SJSA1 (cell line): Measurements from ENCODE around the gene PWP1. TPM values are rescaled to one million over a fixed set of nuclear protein-coding genes. Genes with fewer than 3 reads are reported as not detected.

Source experiments
- DNase-seq, 2 experiments: peaks; one replicate each; pipeline ENCODE4 v3.0.0-alpha.2; 2015 to 2020; ENCODE audit warnings: low spot score in 2 of 2, low read depth in 1 of 2
- H3K27ac ChIP-seq: fragments of 250-450 bp; sonication (Bioruptor Pico); 2 replicates; pipeline ENCODE4 v1.5.1; 2020; ENCODE audit warnings: mild to moderate bottlenecking, moderate library complexity
- H3K27me3 ChIP-seq: fragments of 250-450 bp; sonication (Bioruptor Pico); replicated peaks from 2 replicates; pipeline ENCODE4 v1.5.1; 2020; ENCODE audit warnings: mild to moderate bottlenecking, moderate library complexity
- H3K36me3 ChIP-seq: fragments of 250-450 bp; sonication (Bioruptor Pico); 2 replicates; pipeline ENCODE4 v1.5.1; 2020; ENCODE audit warnings: mild to moderate bottlenecking
- H3K4me1 ChIP-seq: fragments of 250-450 bp; sonication (Bioruptor Pico); replicated peaks from 2 replicates; pipeline ENCODE4 v1.6.1; 2021; ENCODE audit warnings: mild to moderate bottlenecking
- H3K4me3 ChIP-seq: fragments of 250-450 bp; sonication (Bioruptor Pico); 2 replicates; pipeline ENCODE4 v1.5.1; 2020; ENCODE audit warnings: mild to moderate bottlenecking
- H3K9me3 ChIP-seq: fragments of 250-450 bp; sonication (Bioruptor Pico); replicated peaks from 2 replicates; pipeline ENCODE4 v1.5.1; 2020; ENCODE audit warnings: mild to moderate bottlenecking
- total RNA-seq: library from RNA; depleted of rRNA; stranded (reverse); fragments of >200 nt; shearing (Covaris generic); gene quantifications from 2 replicates; pipeline ENCODE4 v1.2.3, GENCODE V29; 2014

Gene PWP1
- total RNA-seq, 1 experiment from 2014 or later, result 91.4 TPM

GRCh38 chr12:107657621-107658020 is 28.0 kb upstream of the PWP1 start:
- H3K27ac ChIP-seq, result no peak overlapping the region
- no peak overlapping the region for H3K4me3 ChIP-seq
- H3K4me1 ChIP-seq, result no peaks in the 10 kb centered on the region
- 0 out of 2 replicates have a peak, but pooled peaks cover 4% of the 10 kb centered on the region for H3K27me3 ChIP-seq
- no peaks in the 10 kb centered on the region for H3K9me3 ChIP-seq
- no peak for DNase-seq
- no peaks in the 10 kb centered on the region for H3K36me3 ChIP-seq

- no peak overlapping the region for H3K4me3 ChIP-seq
- 0 out of 2 replicates have a peak, but pooled peaks cover 4% of the 10 kb centered on the region for H3K27me3 ChIP-seq
- H3K27ac ChIP-seq, result no peak overlapping the region
- DNase-seq, result no peak
- H3K4me1 ChIP-seq, result no peaks in the 10 kb centered on the region
- H3K9me3 ChIP-seq, result no peaks in the 10 kb centered on the region
- no peaks in the 10 kb centered on the region for H3K36me3 ChIP-seq
Measured at GRCh38 chr12:107660235-107660634, 25.4 kb upstream of the PWP1 start.

GRCh38 chr12:107660861-107661415 is 24.7 kb upstream of the PWP1 start:
- no peaks in the 10 kb centered on the region for H3K9me3 ChIP-seq
- DNase-seq, result no peak
- H3K4me1 ChIP-seq, result no peaks in the 10 kb centered on the region
- H3K4me3 ChIP-seq, result no peak overlapping the region
- H3K27me3 ChIP-seq, result peaks cover 9% of the 10 kb centered on the region
- H3K27ac ChIP-seq, result no peak overlapping the region
- H3K36me3 ChIP-seq, result no peaks in the 10 kb centered on the region

- no peaks in the 10 kb centered on the region for H3K4me1 ChIP-seq
- no peak for DNase-seq
- no peaks in the 10 kb centered on the region for H3K9me3 ChIP-seq
- no peak overlapping the region for H3K4me3 ChIP-seq
- H3K27ac ChIP-seq, result no peak overlapping the region
- H3K36me3 ChIP-seq, result no peaks in the 10 kb centered on the region
- H3K27me3 ChIP-seq, result peaks cover 12% of the 10 kb centered on the region
Measured at GRCh38 chr12:107661830-107662229, 23.8 kb upstream of the PWP1 start.

GRCh38 chr12:107662484-107662883 is 23.1 kb upstream of the PWP1 start:
- Histone ChIP-seq H3K36me3 (no peaks in the 10 kb centered on the region), H3K4me1 (no peaks in the 10 kb centered on the region), H3K27ac (no peak overlapping the region), H3K4me3 (no peak overlapping the region), H3K9me3 (no peaks in the 10 kb centered on the region), H3K27me3 (peaks cover 12% of the 10 kb centered on the region)
- DNase-seq, result no peak

GRCh38 chr12:107663277-107663676 is 22.3 kb upstream of the PWP1 start:
- H3K9me3 ChIP-seq, result no peaks in the 10 kb centered on the region
- no peak overlapping the region for H3K27ac ChIP-seq
- H3K27me3 ChIP-seq, result peaks cover 18% of the 10 kb centered on the region
- no peak for DNase-seq
- H3K4me3 ChIP-seq, result no peak overlapping the region
- H3K4me1 ChIP-seq, result no peaks in the 10 kb centered on the region
- no peaks in the 10 kb centered on the region for H3K36me3 ChIP-seq

- Histone ChIP-seq H3K9me3 (no peaks in the 10 kb centered on the region), H3K4me3 (no peak overlapping the region), H3K27ac (no peak overlapping the region), H3K4me1 (no peaks in the 10 kb centered on the region), H3K36me3 (no peaks in the 10 kb centered on the region), H3K27me3 (peaks cover 27% of the 10 kb centered on the region)
- DNase-seq, result no peak
Measured at GRCh38 chr12:107666009-107666408, 19.6 kb upstream of the PWP1 start.

GRCh38 chr12:107667464-107667863 is 18.1 kb upstream of the PWP1 start:
- no peak for DNase-seq

GRCh38 chr12:107668320-107669098 is 17.1 kb upstream of the PWP1 start:
- no peaks in the 10 kb centered on the region for H3K36me3 ChIP-seq
- no peak for DNase-seq
- H3K4me3 ChIP-seq, result no peak overlapping the region
- no peaks in the 10 kb centered on the region for H3K9me3 ChIP-seq
- H3K27me3 ChIP-seq, result peaks cover 31% of the 10 kb centered on the region
- H3K27ac ChIP-seq, result no peak overlapping the region
- no peaks in the 10 kb centered on the region for H3K4me1 ChIP-seq

More at GRCh38 chr12:107667464-107667863, 18.1 kb upstream of the PWP1 start:
- Histone ChIP-seq H3K36me3 (no peaks in the 10 kb centered on the region), H3K27ac (no peak overlapping the region), H3K4me1 (no peaks in the 10 kb centered on the region), H3K4me3 (no peak overlapping the region), H3K9me3 (no peaks in the 10 kb centered on the region), H3K27me3 (peaks cover 24% of the 10 kb centered on the region)

GRCh38 chr12:107669946-107670345 is 15.7 kb upstream of the PWP1 start:
- no peaks in the 10 kb centered on the region for H3K4me1 ChIP-seq
- no peak overlapping the region for H3K4me3 ChIP-seq
- H3K27ac ChIP-seq, result no peak overlapping the region
- H3K27me3 ChIP-seq, result peaks cover 34% of the 10 kb centered on the region
- DNase-seq, result no peak
- H3K36me3 ChIP-seq, result no peaks in the 10 kb centered on the region
- no peaks in the 10 kb centered on the region for H3K9me3 ChIP-seq

- no peaks in the 10 kb centered on the region for H3K9me3 ChIP-seq
- DNase-seq, result no peak
- peaks cover 27% of the 10 kb centered on the region for H3K27me3 ChIP-seq
- no peaks in the 10 kb centered on the region for H3K4me1 ChIP-seq
- no peak overlapping the region for H3K4me3 ChIP-seq
- no peak overlapping the region for H3K27ac ChIP-seq
- no peaks in the 10 kb centered on the region for H3K36me3 ChIP-seq
Measured at GRCh38 chr12:107670999-107671643, 14.5 kb upstream of the PWP1 start.

- Histone ChIP-seq H3K9me3 (no peaks in the 10 kb centered on the region), H3K27me3 (peaks cover 36% of the 10 kb centered on the region), H3K36me3 (no peaks in the 10 kb centered on the region), H3K4me1 (no peaks in the 10 kb centered on the region), H3K4me3 (no peak overlapping the region), H3K27ac (no peak overlapping the region)
- DNase-seq, result no peak
Measured at GRCh38 chr12:107677671-107678070, 7.9 kb upstream of the PWP1 start.

- H3K4me1 ChIP-seq, result no peaks in the 10 kb centered on the region
- H3K27me3 ChIP-seq, result peaks cover 27% of the 10 kb centered on the region
- no peak overlapping the region for H3K27ac ChIP-seq
- H3K9me3 ChIP-seq, result no peaks in the 10 kb centered on the region
- DNase-seq, result no peak
- H3K36me3 ChIP-seq, result no peaks in the 10 kb centered on the region
- H3K4me3 ChIP-seq, result no peak overlapping the region
Measured at GRCh38 chr12:107679336-107679735, 6.3 kb upstream of the PWP1 start.

GRCh38 chr12:107681455-107681835 is 4.2 kb upstream of the PWP1 start:
- H3K4me3 ChIP-seq, result no peak overlapping the region
- H3K36me3 ChIP-seq, result peaks cover 4% of the 10 kb centered on the region
- H3K27me3 ChIP-seq, result peaks cover 25% of the 10 kb centered on the region
- H3K9me3 ChIP-seq, result no peaks in the 10 kb centered on the region
- DNase-seq, result no peak
- peaks cover 6% of the 10 kb centered on the region for H3K4me1 ChIP-seq
- no peak overlapping the region for H3K27ac ChIP-seq
